Measurements from ENCODE around the gene NCKAP5. TPM values are rescaled to one million over a fixed set of nuclear protein-coding genes. Genes with fewer than 3 reads are reported as not detected.

The NCKAP5 gene
- total and polyA plus RNA-seq, 2 of the 8 experiments (the other 6 are each of a cell fraction or from before 2014, with no cell fraction given): 0.27 to 0.86 TPM

GRCh38 chr2:133541797-133542196, 26.5 kb downstream of the NCKAP5 start:
- Histone ChIP-seq H3K18ac (ENCODE audit: extremely low read depth, low read length) (no peak overlapping the region), H2BK12ac (ENCODE audit: low read depth, low read length) (no peak overlapping the region), H3K4ac (replicated peaks; ENCODE audit: insufficient read length, low read depth, low read length) (no peak overlapping the region), H3K9ac (replicated peaks in 1 of 4; ENCODE audit: extremely low read depth in 1 of 4, low read depth in 3 of 4, low read length in 3 of 4) (no peak overlapping the region), H2BK120ac (replicated peaks; ENCODE audit: low read depth, low read length) (no peak overlapping the region), H4K5ac (ENCODE audit: insufficient read length, low read depth, low read length) (no peak overlapping the region), H2BK20ac (ENCODE audit: low read length) (no peak overlapping the region), H4K20me1 (replicated peaks in 1 of 2; ENCODE audit: control insufficient read depth in 1 of 2, insufficient read depth in 2 of 2, low read length in 2 of 2) (no peaks in the 10 kb centered on the region), H3K23me2 (ENCODE audit: low read depth, low read length) (no peaks in the 10 kb centered on the region), H3K9me3 (ENCODE audit: insufficient read depth in 2 of 2, low read depth in 1 of 2, low read length in 1 of 2) (no peaks in the 10 kb centered on the region), H3K79me1 (ENCODE audit: low read depth, low read length) (no peaks in the 10 kb centered on the region), H3K36me3 (ENCODE audit: control insufficient read depth in 2 of 4, insufficient read depth in 4 of 4, low read length in 3 of 4) (no peaks in the 10 kb centered on the region), H3K23ac (ENCODE audit: insufficient read length) (no peak overlapping the region), H3K79me2 (ENCODE audit: control insufficient read depth in 1 of 2, insufficient read depth in 2 of 2, low read length in 2 of 2) (no peaks in the 10 kb centered on the region), H4K8ac (ENCODE audit: extremely low read depth, insufficient read depth, low read length) (no peak overlapping the region), H4K91ac (replicated peaks; ENCODE audit: insufficient read length, low read length) (no peak overlapping the region), H3K27ac (ENCODE audit: low read depth, low read length) (no peak overlapping the region), H2AK5ac (ENCODE audit: low read depth, low read length) (no peak overlapping the region), H3K4me1 (replicated peaks in 1 of 4; ENCODE audit: control insufficient read depth in 3 of 4, insufficient read depth in 4 of 4, low read length in 3 of 4) (peaks cover 0 to under 1% (median 0%) of the 10 kb centered on the region in 4 experiments; a peak in 1 of 7 replicates), H3K56ac (replicated peaks; ENCODE audit: insufficient read length, low read depth, low read length) (no peak overlapping the region), H3K27me3 (replicated peaks in 1 of 4; ENCODE audit: control insufficient read depth in 3 of 4, extremely low read depth in 1 of 4, insufficient read depth in 3 of 4, low read length in 3 of 4) (no peaks in the 10 kb centered on the region), H3K4me3 (ENCODE audit: extremely low read depth in 1 of 4, insufficient read depth in 2 of 4, low read depth in 3 of 4, low read length in 4 of 4) (no peak overlapping the region), H2BK5ac (ENCODE audit: low read depth, low read length) (no peak overlapping the region), H2AFZ (ENCODE audit: low read length) (no peak overlapping the region), H2BK15ac (ENCODE audit: low read length) (no peak overlapping the region), H3K14ac (ENCODE audit: insufficient read length) (no peak overlapping the region), H3K4me2 (ENCODE audit: insufficient read depth in 1 of 2, low read depth in 2 of 2, low read length in 2 of 2) (no peak overlapping the region)
- DNase-seq (ENCODE audit: low read depth in 1 of 2, low spot score in 2 of 2) (no peak), FAIRE-seq (no peak)
- ChIA-PET CTCF (ENCODE audit: partially characterized antibody) (interaction anchor here (0.7 to 3.6 kb wide), 4 partner anchors 16 to 279 kb away, joined by 3 to 18 read pairs (median 3); partner anchors contain the start of gene NCKAP5), POLR2A (ENCODE audit: partially characterized antibody) (no interaction called here)
- WGBS, 2 experiments (ENCODE audit: extremely low coverage in 1 of 2, insufficient coverage in 1 of 2, insufficient read length in 1 of 2, insufficient replicate concordance in 2 of 2, low coverage in 1 of 2, low lambda C conversion rate in 2 of 2, missing lambda C conversion rate in 1 of 2): 87% methylated on average over 3 of the region's 3 CpGs; no CpG with 5 or more reads in 1 of the 2 experiments
- TF ChIP-seq SP1 (IDR thresholded peaks at IDR 0.05; ENCODE audit: low read depth, low read length) (no peak), JUN (IDR thresholded peaks at IDR 0.05; ENCODE audit: low read depth, low read length) (no peak), SIX5 (IDR thresholded peaks at IDR 0.05; ENCODE audit: low read depth, low read length) (no peak), PHF8 (conservative IDR thresholded peaks at IDR 0.05; ENCODE audit: low read depth, low read length) (no peak), NRF1 (IDR thresholded peaks at IDR 0.05; ENCODE audit: low read depth, low read length) (no peak), BRCA1 (IDR thresholded peaks at IDR 0.05; ENCODE audit: low read depth, low read length) (no peak), SP2 (IDR thresholded peaks at IDR 0.05; ENCODE audit: low read length) (no peak), GTF2F1 (IDR thresholded peaks at IDR 0.05; ENCODE audit: borderline replicate concordance, low read depth, low read length) (no peak), TEAD4 (IDR thresholded peaks at IDR 0.05; ENCODE audit: low read depth, low read length) (no peak), FOSL1 (IDR thresholded peaks at IDR 0.05; ENCODE audit: insufficient read depth, low read depth, low read length) (no peak), CTBP2 (IDR thresholded peaks at IDR 0.05; ENCODE audit: borderline replicate concordance, insufficient read depth, insufficient read length, low read length) (no peak), TCF12 (IDR thresholded peaks at IDR 0.05; ENCODE audit: low read depth, low read length) (no peak), RNF2 (IDR thresholded peaks at IDR 0.05; ENCODE audit: borderline replicate concordance, low read depth, low read length, missing control alignments, poor library complexity, severe bottlenecking) (no peak), SIN3A (conservative IDR thresholded peaks at IDR 0.05 in 1 of 2, IDR thresholded peaks at IDR 0.05 in 1 of 2; ENCODE audit: low read depth in 1 of 2, low read length in 2 of 2) (no peak)
- TF ChIP-seq, protein P1, sequence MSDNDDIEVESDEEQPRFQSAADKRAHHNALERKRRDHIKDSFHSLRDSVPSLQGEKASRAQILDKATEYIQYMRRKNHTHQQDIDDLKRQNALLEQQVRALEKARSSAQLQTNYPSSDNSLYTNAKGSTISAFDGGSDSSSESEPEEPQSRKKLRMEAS (IDR thresholded peaks at IDR 0.05): no peak
